ENCODE measurements around the gene DGKQ.

DNA sequence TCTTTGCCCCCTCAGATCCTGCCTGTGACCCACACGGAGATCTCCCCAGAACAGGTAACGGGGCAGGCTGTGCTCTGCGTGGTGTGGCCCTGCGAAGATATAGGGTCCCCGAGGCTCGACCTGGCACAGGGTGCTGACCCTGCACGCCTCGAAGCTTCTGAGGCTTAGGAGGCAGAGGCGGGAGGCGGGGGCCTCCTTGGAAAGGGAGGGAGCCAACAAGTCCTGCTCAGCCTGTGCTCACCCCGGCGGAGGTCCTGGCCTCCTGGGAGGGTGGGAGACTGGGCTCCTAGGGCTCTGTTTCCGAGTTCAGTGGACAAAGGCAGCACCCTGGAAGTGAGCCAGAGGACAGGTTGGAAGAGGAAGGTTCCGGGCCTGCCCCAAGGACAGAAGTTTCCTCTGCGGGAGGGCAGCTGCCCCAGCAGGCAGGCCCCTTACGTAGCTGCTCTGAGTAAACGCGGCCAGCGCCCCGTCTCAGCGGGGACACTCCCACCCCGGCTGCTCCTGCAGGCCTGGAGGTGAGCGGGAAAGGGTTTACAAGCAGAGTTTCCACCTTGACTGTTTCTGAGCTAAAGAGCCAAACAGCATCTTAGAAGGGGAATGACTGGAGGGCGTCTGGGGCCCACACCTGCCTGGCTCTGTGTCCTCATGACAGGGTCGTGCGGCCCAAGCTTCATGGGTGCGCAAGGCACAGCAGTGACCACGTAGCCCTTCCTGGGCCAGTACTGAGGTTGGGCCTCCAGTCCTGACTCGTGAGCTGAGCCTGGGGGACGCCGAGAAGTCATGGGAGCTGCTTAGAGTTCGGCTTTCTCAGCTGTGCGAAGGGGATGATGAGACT is 25.1 kb downstream of the DGKQ start:
- TF ChIP-seq, protein P1, sequence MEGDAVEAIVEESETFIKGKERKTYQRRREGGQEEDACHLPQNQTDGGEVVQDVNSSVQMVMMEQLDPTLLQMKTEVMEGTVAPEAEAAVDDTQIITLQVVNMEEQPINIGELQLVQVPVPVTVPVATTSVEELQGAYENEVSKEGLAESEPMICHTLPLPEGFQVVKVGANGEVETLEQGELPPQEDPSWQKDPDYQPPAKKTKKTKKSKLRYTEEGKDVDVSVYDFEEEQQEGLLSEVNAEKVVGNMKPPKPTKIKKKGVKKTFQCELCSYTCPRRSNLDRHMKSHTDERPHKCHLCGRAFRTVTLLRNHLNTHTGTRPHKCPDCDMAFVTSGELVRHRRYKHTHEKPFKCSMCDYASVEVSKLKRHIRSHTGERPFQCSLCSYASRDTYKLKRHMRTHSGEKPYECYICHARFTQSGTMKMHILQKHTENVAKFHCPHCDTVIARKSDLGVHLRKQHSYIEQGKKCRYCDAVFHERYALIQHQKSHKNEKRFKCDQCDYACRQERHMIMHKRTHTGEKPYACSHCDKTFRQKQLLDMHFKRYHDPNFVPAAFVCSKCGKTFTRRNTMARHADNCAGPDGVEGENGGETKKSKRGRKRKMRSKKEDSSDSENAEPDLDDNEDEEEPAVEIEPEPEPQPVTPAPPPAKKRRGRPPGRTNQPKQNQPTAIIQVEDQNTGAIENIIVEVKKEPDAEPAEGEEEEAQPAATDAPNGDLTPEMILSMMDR (IDR thresholded peaks at IDR 0.05), result no peak
- no peak for TF ChIP-seq POLR2A (IDR thresholded peaks at IDR 0.05)
